Measurements from ENCODE around the gene CCDC17.

CCDC17 gene

DNA sequence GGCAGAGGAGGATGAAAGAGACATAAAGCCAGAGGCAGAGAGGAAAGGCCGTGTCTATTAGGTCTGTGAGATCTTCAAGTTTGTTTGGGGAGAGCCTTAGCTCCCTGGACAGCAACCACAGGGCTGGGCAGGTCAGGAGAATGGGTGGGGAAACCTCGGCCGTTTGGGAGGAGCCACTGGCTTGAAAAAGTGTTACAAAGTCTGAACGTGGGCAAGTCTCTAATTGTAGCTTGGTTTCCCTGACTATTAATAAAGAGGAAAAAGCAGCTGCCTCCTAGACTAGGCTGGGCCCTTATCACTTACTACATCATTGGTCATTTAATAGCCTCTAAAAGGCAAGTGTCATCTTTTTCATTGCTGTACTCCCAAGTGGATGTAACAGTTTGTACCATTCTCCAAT, at the start of gene CCDC17:
CCDC17 (minus strand) TSS at position 83 of the 400 bp plus-strand sequence. CDS start 145 bp downstream, outside the sequence.
- DNase-seq = no peak

DNA sequence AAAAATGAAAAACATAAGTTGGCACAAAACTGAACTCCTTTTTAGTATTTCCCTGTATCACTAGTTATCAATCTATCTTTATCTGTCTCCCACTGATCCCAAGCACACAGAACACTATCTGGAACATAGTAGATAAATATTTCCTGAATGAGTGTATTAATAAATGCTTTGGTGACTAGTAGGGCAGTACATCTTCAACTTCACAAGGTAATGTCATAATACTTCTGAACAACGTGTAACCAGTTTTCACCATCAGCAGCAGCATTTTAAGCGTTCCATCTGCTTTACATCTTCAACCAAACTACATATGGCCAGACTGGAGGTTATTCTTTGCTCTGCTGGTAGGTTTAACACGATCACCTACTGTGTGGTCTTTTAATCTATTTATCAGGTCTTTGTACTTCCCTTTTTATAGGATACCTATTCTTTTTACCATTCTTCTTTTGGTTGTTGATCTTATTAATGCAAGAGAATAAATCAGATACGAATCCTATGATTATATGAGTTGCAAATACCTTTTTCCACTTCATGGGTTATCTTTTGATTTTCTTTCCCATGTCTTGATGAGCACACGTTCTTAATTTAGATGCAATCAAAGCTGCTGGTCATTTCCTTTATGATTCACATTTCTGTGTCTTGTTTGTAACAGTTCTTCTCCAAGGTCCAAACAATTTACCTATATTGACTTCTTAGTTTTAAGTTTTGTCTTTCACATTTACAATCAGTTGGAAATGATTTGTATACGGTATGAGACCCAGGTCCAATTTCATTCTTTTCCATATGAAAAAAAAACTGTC, 46.2 kb upstream of the CCDC17 start:
- DNase-seq = no peak

DNA sequence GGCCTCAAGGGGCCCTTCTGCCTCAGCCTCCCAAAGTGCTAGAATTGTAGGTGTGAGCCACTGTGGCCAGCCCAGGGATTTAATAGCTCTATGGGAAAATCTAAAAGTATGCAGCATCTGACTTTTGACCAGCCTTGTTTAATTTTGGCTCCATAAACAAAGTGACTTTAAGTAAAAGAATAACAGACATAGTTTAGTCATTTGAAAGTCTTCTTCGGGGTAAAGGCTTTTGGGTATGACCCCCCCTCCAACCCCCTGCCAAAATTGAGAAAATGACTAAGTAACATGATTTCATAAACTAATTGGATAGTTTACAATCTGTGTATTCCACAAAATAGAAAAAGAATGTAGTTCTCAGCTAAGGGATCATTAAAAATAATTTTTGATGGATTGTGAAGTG, 45.5 kb upstream of the CCDC17 start:
- DNase-seq = no peak

DNA sequence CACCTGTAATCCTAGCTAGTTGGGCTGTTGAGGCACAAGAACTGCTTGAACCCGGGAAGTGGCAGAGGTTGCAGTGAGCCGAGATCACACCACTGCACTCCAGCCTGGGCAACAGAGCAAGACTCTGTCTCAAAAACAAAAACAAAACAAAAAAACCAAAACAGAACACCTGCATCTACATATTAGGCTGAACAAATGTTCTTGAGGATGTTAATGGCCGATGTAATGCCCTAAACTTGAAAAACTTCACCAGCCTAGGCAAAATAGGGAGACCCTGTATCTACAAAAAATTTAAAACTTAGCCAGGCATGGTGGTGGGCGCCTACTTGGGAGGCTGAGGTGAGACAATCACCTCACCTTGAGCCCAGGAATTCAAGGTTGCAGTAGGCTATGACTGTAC, 44.7 kb upstream of the CCDC17 start:
- DNase-seq = no peak

DNA sequence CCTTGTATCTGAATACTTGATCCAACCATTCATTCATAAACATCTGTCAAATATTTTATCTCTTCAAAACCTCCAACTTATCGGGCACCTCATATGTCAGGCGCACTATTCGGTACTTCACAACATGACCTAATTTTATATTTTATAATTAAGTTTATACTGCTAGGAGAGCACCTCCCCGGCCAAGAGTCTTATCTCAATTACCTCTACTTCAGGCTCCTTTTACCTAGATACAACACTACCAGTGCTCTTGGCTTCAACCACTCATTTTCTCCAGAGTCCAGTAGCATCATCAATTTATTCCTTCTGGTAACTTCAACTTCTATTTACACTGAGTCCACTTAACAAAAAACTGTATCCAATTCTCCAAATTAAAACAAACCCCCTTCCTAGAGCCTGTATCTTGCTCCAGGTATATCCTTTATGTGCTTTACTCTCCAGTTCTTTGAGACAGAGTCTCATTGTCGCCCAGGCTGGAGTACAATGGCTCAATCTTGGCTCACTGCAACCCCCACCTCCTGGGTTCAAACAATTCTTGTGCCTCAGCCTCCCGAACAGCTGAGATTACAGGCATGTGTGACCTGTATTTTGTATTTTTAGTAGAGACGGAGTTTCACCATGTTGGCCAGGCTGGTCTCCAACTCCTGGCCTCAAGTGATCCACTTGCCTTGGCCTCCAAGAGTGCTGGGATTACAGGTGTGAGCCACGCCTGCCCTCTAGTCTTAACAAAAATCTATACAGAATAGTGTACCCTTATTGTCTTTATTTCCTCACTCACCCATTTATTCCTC, 43.7 kb upstream of the CCDC17 start:
- DNase-seq = no peak

DNA sequence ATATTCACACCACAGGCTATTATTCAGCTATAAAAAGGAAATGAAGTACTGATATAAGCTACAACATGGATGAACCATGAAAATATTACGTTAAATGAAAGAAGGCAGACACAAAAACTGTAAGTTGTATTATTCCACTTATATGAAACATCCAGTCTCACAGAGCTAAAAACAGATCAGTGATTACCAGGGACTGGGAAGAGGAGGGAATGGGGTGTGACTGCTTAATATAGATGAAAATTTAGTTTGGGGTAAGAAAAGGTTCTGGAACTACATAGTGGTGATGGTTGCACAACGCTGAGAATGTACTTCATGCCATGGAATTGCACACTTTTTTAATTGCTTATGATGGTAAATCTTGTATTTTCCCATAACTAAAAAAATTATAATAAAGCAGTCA, 43.0 kb upstream of the CCDC17 start:
- DNase-seq = no peak

DNA sequence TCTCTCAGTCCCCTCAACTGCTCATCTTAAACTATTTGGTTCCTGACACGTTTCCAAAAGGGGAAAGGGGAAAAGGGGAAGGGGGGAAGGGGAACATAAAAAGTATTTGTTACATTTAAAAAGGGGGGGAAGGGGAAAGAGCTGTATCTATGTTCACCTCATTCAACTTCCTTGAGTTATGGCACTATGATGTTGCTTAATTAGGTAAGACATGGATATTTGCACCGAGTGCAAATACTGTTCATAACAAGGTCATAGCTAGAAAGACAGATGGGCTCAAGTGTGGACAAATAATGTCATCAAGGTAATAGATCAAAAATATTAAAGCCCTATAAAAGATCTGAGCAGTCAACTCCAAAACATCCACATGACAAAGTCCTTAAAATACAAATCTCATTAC, 36.5 kb upstream of the CCDC17 start:
- DNase-seq = no peak

DNA sequence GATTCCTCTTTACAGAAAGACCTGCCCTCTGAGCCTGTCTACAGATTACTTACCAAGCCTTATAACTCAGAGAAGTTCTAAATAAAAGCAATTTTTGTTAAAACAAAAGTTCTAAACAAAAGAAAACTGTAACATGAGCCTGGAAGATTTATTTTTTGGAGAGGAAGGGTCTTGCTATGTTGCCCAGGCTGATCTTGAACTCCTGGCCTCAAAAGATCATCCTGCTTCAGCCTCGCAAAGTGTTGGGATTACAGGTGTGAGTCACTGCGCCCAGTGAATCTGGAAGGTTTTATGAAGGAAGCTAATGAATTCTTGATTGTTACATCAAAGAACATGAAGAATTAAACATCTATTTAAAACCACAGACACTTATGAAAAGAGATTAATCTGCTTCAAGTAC, 35.4 kb upstream of the CCDC17 start:
- no peak for DNase-seq

DNA sequence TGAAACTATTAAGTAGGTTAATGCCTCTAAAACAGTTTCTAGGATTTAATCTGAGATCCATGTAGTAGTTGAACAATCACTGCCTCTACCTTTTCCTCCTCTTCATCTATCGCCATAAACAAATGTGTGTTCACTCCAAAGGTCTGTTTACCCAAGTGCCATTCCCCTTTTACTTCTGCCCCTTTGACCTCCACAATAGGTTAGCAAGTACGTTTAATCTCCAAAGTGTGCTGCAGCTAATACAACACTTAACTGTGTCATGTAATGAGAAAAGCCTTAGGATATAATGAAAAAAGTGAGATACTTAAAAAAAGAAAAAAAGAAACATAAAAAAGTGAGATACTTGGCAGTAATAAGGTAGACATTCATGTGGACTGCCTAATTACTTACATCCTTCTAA, 34.3 kb upstream of the CCDC17 start:
- DNase-seq = no peak

DNA sequence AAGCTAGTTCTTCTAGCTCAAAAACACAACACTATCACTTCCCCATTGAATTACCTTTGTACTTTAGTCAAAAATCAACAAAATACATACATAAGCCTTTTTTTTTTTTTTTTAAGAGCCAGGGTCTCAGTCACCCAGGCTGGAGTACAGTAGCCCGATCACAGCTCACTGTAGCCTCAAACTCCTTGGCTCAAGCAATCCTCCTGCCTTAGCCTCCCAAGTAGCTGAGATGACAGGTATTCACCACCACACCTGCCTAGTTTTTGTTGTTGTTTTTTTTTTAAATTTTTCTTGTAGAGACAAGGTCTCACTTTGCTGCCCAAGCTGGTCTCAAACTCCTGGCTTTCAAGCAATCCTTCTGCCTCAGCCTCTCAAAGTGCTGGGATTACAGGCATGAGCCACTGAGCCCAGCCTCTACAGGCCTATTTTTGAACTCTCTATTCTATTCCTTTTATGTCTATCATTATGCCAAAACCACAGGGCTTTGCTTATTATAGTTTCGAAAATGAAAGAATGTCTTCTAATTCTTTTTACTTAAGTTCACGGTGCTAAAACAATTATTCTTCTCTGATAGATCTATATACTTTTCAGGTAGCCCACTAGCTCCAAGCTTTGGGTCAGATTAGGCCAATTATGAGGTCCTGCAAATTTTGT, 32.8 kb upstream of the CCDC17 start:
- DNase-seq = no peak

DNA sequence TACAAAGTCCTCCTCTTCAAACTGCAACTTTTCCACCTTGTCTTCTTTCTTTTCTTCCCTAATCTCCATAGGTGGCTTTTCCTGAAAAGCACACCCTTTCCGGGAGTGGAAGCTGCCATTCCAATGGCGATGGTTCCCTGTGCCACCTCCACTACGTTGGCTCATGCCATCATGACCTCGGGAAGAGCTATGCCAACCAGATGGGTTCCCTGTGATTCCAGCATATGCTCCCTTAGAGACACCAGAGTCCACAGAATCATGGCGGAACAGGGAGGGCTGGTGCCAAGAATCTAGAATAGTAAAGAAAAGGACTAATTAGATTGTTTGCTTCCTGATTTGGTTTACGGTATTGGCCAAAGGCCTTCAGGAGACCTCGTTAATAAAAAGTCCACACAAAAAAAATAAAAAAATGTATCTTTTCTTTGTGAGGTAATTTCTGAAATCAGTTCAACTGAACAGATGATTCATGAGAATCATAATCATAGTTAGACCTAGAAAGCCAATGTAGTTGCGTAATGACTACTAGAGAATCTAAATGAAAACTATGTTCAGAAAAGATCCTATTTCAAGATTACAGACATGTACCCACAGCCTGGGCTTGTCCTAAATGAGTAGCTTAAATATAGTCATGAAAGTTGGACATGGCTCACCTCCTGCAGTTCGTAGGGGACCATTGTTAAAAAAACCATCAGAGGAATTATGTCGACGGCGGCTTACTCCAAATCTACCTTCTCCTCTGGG, 30.9 kb upstream of the CCDC17 start:
- DNase-seq = no peak

DNA sequence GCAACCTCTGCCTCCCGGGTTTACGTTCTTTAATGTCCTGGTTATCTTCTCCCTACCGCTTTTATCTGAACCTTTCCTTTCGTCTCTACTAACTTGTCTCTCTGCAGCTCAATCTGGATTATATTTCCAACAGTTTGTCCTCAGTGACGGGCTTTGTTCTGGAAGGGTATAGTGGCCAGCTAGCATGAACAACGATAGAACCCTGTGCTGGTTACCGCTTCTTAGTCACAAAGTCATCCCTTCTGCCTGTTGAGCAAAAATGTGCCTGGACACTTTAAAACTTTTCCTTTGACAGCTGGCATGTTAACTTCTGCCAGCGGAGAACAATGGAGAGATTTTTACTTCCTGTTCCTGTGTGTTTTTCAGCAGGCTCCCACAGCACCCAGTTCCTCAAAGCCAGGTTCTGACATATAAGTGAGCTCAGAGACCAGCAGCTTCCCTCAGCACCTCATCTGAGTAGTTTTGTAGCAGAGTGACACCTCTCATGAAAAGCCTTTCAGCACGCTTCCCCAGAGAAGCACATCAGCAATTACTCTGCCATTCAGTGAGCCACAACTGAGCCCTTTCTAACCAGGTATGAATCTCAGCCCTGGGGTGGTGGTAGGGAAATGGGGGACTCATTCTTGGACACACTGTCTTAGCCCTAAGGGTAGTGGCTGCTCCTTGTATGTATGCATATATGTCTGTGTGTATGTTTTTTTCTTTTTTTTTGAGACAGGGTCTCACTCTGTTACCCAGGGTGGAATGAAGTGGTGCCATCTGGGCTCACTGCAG, 23.6 kb upstream of the CCDC17 start:
- DNase-seq = peak; percentile 6

DNA sequence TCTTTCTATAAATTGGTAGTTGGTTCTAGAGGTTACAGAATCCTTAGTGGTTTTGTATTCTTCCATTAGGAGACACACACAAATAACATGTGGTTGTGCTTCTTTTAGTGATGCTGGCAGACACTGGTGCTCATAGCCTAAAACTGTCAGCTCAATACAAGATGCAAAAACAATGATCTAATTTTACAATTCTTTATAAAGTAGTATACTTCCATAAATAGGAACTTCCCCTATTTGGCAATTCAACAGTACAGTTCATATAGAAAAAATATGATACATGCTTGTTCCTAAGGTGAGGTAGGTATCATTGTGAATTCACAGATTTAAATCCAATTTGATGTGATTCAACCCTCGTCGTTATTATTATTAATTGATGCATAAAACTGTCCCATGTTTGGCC, 20.8 kb upstream of the CCDC17 start:
- no peak for DNase-seq

DNA sequence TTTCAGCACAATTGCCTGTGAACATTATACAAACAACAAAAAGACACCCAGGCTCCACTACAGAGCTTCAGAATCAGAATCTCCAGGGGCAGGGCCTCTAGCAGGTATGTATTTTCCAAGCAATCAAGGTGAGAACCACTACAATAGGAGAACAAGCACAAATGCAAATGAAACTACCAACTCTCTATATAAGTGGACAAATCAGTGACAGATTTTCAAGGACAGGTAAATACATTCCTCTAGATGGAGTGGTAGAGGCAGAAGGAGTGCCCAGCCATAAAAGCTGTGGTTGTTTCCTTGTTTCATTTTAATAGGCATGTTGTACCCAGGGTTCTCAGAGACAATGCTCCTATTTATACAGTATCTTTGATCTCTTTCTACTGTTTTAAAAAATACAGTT, 20.1 kb upstream of the CCDC17 start:
- no peak for DNase-seq

DNA sequence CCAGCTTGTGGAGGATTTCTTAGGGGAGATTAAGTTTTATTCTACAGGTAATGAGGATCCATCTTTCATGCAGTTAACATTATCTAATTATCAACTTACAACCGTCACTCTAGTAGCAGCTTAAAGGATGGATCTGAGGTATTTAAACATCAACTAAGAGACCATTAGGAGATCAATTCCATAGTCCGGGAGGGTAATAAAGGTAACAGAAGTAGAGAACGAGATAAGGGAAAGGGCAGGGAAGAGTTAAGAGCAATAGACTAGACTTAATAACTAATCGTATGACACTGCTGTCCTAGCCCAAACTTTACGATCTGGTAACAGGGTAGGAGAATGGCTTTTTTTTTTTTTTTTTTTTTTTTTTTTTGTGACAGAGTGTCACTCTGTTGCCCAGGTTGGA, 19.5 kb upstream of the CCDC17 start:
- no peak for DNase-seq

DNA sequence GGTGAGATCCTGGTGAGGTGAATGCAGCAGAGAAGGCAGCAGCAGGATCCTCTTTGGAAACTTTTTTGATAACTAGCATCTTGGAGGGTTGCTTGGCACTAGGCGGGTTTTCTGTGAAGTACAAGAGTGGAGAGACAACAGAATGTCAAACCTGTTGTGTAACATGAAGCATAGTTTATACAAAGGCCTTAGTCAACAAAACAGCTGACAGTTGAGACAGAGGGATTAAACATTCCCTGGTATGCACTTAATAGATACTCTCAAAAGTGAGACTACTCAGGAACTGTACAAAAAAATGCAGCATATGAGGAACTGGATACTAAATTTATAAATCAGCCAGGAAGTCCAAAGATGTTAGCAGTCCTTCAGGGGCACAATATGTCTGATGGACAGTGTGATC, 16.4 kb upstream of the CCDC17 start:
- DNase-seq = no peak

DNA sequence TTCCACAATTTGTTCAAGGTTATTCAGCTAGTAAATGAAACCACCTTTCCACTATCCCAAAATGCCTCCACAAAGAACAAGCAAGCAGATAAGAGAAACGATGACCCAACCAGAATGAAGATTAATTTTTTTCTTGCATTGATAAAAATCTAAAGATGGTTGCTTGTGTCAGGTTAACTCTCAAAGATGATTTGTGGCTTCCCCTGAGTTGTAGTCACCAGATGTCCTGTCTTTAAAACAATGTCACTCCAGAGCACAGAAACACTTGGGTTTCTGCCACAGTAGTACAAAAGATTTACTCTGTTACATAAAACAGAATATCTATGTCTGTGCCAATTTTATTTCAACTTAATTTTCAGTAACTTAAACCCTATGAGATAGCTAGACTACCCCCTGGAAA, 11.4 kb upstream of the CCDC17 start:
- DNase-seq = peak; percentile 14

DNA sequence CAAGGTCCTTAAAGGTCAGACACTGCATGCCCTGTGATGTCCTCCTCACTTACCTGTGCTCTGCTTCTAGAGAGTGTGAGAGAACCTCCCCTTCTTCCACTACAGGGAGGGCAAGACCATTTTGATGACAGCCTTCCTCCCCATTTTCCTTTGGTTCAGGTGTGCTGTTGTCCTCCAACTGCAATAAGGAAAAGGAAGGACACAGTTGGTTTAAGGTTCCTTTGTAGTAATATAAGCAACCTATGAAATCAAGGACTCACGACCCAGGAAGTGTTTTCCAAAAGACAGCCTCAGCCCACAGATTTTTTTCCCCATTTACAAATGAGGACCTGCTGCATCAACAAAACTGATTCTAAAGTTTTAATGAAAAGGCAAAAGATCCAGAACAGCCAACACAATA, 6.6 kb upstream of the CCDC17 start:
- no peak for DNase-seq

DNA sequence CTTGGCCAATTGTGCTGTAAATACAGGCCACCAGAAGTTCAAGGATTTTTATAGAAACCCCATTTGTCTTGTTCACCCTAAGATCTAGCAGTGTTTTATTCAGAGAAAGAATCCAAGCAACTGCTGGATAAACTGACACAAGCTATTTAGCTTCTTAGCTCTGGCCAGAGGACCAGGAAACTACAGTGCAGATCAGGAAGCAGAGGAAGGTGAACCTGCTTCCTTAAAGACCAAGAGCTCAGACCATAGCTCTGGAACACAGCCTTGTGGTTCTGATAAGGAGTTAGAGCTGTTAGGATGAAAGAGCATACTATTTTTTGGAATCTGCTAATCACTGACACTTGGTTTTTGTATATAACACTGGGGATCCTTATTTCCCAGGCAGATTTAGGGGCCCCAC, 5.2 kb upstream of the CCDC17 start:
- no peak for DNase-seq

DNA sequence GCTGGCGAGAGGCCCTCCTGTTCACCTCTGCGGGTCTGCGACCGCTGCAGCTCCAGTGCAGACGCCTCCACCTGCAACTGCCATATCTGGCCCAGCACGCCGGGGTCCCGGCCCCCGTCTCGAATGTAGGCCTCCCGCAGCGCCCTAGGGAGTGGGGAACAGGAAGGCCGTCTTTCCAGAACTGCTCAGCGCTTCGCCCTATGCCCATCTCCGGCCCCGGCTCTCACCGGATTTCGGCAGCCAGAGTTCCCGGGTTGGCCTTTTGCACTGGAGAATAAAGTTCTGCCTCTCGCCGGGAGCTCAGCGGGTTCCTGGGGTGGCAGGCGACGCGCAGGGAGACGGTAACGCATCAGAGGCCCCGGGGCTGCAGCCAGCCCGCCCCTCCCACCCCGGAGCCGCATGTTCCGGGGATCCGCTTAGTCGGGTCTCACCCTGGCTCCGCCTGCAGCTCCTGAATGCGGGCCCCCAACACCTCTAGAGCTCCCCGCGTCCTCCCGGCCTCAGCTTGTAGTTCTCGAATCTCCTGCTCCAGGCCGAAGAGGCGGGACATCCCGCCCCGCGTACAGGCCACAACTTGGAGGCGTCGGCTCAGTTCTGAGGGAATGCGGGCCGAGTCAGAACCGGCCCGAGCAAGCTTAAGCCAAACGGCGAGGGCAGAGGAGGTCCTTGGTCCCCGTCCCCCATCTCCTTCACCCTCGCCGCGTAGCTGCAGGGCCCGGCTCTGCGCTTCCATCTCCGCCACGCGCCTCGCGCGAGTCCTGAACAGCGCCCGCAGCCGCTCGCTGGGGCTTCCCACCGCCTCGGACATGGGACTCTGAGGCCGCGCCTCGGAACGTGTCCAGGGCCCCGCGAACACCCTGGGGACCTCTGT, 1.1 kb downstream of the CCDC17 start:
- no peak for DNase-seq

DNA sequence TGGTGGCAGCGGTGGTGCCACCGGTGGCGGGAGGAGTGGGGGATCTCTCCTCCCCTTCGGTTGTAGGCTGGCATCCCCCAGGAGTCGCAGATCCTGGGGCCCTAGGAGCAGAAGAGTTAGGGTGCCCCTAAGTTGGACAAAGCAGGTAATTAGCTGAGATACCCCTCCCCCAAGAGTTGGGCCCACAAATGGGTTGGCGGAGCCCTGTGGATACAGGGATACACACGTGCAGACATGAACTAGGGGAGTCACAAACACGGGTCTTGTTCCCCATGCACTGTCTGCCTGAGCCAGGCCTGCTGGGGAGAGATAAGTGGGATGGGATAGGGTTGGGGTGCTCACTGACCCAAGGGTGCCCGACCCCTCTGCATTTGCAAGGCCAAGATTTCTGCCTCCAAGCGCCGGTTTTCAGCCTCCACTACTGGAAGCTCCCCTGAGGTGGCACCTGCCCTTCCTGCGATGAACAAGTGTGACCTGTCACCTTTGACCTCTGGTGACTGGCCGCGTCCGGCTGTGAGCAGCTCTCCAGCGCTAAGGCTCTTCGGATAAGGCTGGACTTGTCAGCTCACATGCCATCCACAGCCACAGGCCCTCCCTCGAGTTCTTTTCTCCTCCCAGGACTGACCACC, 1.8 kb downstream of the CCDC17 start:
- no peak for DNase-seq
